ENCODE measurements around the gene ARPIN. TPM values are rescaled to one million over a fixed set of nuclear protein-coding genes. Genes with fewer than 3 reads are reported as not detected.
A peak's percentile ranks its signal among the peaks of the same experiment; 100 is the strongest.

The ARPIN gene
- total RNA-seq, 1 experiment from 2014 or later, result 8.8 TPM

DNA sequence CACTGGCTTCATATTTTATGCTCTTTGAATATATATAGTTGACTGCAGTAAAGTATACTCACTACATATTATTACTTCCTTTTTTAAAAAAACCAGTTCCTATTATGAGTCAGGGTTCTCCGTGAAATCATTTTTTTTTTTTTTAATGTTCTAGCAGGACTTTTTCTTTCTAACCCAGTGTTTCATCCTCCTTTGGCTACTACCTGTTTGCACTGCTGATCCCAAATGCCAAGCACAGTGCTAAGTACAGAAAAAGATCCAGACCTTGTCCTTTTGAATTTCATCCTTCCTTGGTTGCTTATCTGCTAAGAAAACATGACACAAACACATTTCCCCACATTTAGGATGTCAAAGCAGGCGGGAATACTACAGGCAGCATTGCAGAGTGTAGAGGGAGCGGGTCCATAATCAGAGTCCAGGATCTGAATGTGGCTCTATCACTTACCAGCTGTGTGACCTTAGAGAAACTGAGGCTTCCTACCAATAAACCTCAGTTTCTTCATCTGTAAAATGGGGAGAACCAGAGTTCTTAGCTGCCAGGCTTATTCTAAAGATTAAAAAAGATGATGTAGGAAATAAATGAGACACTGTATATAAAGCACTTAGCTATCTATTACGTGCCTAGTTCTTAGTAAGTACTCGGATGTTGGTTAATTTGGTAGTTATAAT lies 60.9 kb downstream of the ARPIN start:
- Histone ChIP-seq H3K4me2 (ENCODE audit: low read length) (peak overlapping the region; percentile 42), H3K27me3 (ENCODE audit: insufficient read depth, low read length) (no peaks in the 10 kb centered on the region), H3K79me2 (ENCODE audit: insufficient read depth, low read length) (peaks cover 3% of the 10 kb centered on the region; the same call in 1 of the 2 replicates), H4K20me1 (ENCODE audit: insufficient read depth) (no peaks in the 10 kb centered on the region), H3K4me1 (ENCODE audit: control insufficient read depth in 1 of 2, insufficient read depth in 2 of 2, low read length in 2 of 2) (peaks cover 28 to 61% of the 10 kb centered on the region in 2 experiments), H3K4me3 (replicated peaks in 1 of 2; ENCODE audit: low read depth in 1 of 2, low read length in 2 of 2) (no peak overlapping the region; a peak in 1 of 4 replicates), H3K9me2 (ENCODE audit: insufficient read depth) (no peaks in the 10 kb centered on the region), H3K9me3 (ENCODE audit: control insufficient read depth in 1 of 2, insufficient read depth in 1 of 2, low read depth in 1 of 2, low read length in 2 of 2) (no peaks in the 10 kb centered on the region), H3K27ac (ENCODE audit: low read depth, low read length) (peak overlapping the region; percentile 29; the same call in 1 of the 2 replicates), H3K36me3 (ENCODE audit: control insufficient read depth in 1 of 2, insufficient read depth in 2 of 2, low read length in 2 of 2) (peaks cover 0 to 8% of the 10 kb centered on the region in 2 experiments; a peak in 2 of 4 replicates), H2AFZ (ENCODE audit: low read depth, low read length, poor library complexity, severe bottlenecking) (no peak overlapping the region), H3K9ac (ENCODE audit: low read length) (peak overlapping the region; percentile 26)
- no peak for DNase-seq (ENCODE audit: low read depth, low spot score)
- intact Hi-C loops (cut with micrococcal nuclease), result no loop called here
- ATAC-seq, result no peak
- ChIA-PET RAD21 (ENCODE audit: low non-redundant PET in 1 of 2, low total read pairs in 2 of 2, uncharacterized antibody in 2 of 2, unreplicated experiment in 2 of 2) (no interaction called here), CTCF (interaction anchor here (0.7 to 1.2 kb wide), 2 partner anchors 23 to 112 kb away, joined by 3 read pairs; no protein-coding TSS in a partner anchor), POLR2A (no interaction called here)
- no TSS peak for BruUV-seq (replicated peaks)
- TF ChIP-seq POLR2A (IDR thresholded peaks at IDR 0.05; ENCODE audit: borderline replicate concordance, extremely low read depth, insufficient read depth, insufficient read length), result no peak
- TF ChIP-seq YY1 (IDR thresholded peaks at IDR 0.05; ENCODE audit: extremely low read depth, insufficient replicate concordance, low read depth, low read length), result no peak
- TF ChIP-seq EZH2 (IDR thresholded peaks at IDR 0.05), result no peak
- no peak for TF ChIP-seq RAD21 (IDR thresholded peaks at IDR 0.05; ENCODE audit: low read depth)
- no peak for TF ChIP-seq POLR2AphosphoS5 (IDR thresholded peaks at IDR 0.05; ENCODE audit: low read depth, low read length)
- no peak for TF ChIP-seq ELF1 (IDR thresholded peaks at IDR 0.05; ENCODE audit: borderline replicate concordance, low read depth)
- TF ChIP-seq JUND (IDR thresholded peaks at IDR 0.05), result no peak
- no peak for TF ChIP-seq SIN3A (IDR thresholded peaks at IDR 0.05; ENCODE audit: low read depth)
- TF ChIP-seq FOSL1 (IDR thresholded peaks at IDR 0.05; ENCODE audit: low read depth), result no peak
- no peak for TF ChIP-seq SP1 (IDR thresholded peaks at IDR 0.05; ENCODE audit: low read depth)

DNA sequence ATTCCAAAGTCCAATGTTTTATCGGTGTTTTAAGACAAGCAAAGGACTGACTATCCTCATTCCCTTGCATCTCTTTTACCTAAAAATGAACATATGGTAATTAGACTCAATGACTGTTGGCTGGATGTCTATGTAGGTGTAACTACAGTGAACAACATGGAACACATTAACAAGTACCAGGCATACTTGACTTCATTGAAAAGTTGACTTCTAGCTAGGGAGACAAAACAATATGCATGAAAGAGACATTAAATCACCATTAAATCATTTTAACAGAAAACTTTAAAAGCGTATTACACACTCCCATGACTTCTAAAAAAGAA lies 63.8 kb downstream of the ARPIN start:
- H4K20me1 ChIP-seq (ENCODE audit: insufficient read depth), result no peaks in the 10 kb centered on the region
- peak overlapping the region; percentile 59 for H3K4me2 ChIP-seq (ENCODE audit: low read length)
- no peaks in the 10 kb centered on the region for H3K9me3 ChIP-seq (ENCODE audit: control insufficient read depth in 1 of 2, insufficient read depth in 1 of 2, low read depth in 1 of 2, low read length in 2 of 2)
- RAD21 ChIA-PET (ENCODE audit: low non-redundant PET in 1 of 2, low total read pairs in 2 of 2, uncharacterized antibody in 2 of 2, unreplicated experiment in 2 of 2), result interaction anchor here in 1 of 2 experiments (0.7 kb wide), 1 partner anchor 436 kb away, joined by 3 read pairs; no protein-coding TSS in a partner anchor
- DNase-seq (ENCODE audit: low read depth, low spot score) (no peak), ATAC-seq (peak; percentile 21)
- H3K4me1 ChIP-seq (ENCODE audit: control insufficient read depth in 1 of 2, insufficient read depth in 2 of 2, low read length in 2 of 2), result peaks cover 45 to 86% of the 10 kb centered on the region in 2 experiments
- H3K79me2 ChIP-seq (ENCODE audit: insufficient read depth, low read length), result peaks cover 3% of the 10 kb centered on the region; the same call in 1 of the 2 replicates
- H3K9ac ChIP-seq (ENCODE audit: low read length), result peak overlapping the region; percentile 49
- no peak overlapping the region for H2AFZ ChIP-seq (ENCODE audit: low read depth, low read length, poor library complexity, severe bottlenecking)
- intact Hi-C loops (cut with micrococcal nuclease), result no loop called here
- CTCF ChIA-PET, result interaction anchor here (0.8 to 2.5 kb wide), 2 partner anchors 10 to 26 kb away, joined by 3 to 9 read pairs; no protein-coding TSS in a partner anchor
- POLR2A ChIA-PET, result no interaction called here
- peak overlapping the region; percentile 8 to 13; a peak in 2 of 4 replicates for H3K4me3 ChIP-seq (replicated peaks in 1 of 2; ENCODE audit: low read depth in 1 of 2, low read length in 2 of 2)
- peaks cover 0 to 8% of the 10 kb centered on the region in 2 experiments; a peak in 2 of 4 replicates for H3K36me3 ChIP-seq (ENCODE audit: control insufficient read depth in 1 of 2, insufficient read depth in 2 of 2, low read length in 2 of 2)
- no TSS peak for BruUV-seq (replicated peaks)
- H3K9me2 ChIP-seq (ENCODE audit: insufficient read depth), result no peaks in the 10 kb centered on the region
- no peaks in the 10 kb centered on the region for H3K27me3 ChIP-seq (ENCODE audit: insufficient read depth, low read length)
- peak overlapping the region; percentile 89 for H3K27ac ChIP-seq (ENCODE audit: low read depth, low read length)
- TF ChIP-seq, protein P1, sequence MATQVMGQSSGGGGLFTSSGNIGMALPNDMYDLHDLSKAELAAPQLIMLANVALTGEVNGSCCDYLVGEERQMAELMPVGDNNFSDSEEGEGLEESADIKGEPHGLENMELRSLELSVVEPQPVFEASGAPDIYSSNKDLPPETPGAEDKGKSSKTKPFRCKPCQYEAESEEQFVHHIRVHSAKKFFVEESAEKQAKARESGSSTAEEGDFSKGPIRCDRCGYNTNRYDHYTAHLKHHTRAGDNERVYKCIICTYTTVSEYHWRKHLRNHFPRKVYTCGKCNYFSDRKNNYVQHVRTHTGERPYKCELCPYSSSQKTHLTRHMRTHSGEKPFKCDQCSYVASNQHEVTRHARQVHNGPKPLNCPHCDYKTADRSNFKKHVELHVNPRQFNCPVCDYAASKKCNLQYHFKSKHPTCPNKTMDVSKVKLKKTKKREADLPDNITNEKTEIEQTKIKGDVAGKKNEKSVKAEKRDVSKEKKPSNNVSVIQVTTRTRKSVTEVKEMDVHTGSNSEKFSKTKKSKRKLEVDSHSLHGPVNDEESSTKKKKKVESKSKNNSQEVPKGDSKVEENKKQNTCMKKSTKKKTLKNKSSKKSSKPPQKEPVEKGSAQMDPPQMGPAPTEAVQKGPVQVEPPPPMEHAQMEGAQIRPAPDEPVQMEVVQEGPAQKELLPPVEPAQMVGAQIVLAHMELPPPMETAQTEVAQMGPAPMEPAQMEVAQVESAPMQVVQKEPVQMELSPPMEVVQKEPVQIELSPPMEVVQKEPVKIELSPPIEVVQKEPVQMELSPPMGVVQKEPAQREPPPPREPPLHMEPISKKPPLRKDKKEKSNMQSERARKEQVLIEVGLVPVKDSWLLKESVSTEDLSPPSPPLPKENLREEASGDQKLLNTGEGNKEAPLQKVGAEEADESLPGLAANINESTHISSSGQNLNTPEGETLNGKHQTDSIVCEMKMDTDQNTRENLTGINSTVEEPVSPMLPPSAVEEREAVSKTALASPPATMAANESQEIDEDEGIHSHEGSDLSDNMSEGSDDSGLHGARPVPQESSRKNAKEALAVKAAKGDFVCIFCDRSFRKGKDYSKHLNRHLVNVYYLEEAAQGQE (IDR thresholded peaks at IDR 0.05; ENCODE audit: low read depth), result no peak
- TF ChIP-seq FOSL1 (IDR thresholded peaks at IDR 0.05; ENCODE audit: low read depth), result no peak
- no peak for TF ChIP-seq EZH2phosphoT487 (IDR thresholded peaks at IDR 0.05; ENCODE audit: borderline replicate concordance)
- TF ChIP-seq RAD21 (IDR thresholded peaks at IDR 0.05; ENCODE audit: low read depth), result no peak
- TF ChIP-seq, protein P2, sequence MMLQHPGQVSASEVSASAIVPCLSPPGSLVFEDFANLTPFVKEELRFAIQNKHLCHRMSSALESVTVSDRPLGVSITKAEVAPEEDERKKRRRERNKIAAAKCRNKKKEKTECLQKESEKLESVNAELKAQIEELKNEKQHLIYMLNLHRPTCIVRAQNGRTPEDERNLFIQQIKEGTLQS (IDR thresholded peaks at IDR 0.05), result no peak
- no peak for TF ChIP-seq SIN3A (IDR thresholded peaks at IDR 0.05; ENCODE audit: low read depth)
- TF ChIP-seq SRF (IDR thresholded peaks at IDR 0.05; ENCODE audit: low read depth), result no peak
- no peak for TF ChIP-seq ZFX (IDR thresholded peaks at IDR 0.05)
- TF ChIP-seq ZNF274 (IDR thresholded peaks at IDR 0.05; ENCODE audit: low read depth, low read length), result no peak
- TF ChIP-seq POLR2AphosphoS5 (IDR thresholded peaks at IDR 0.05; ENCODE audit: low read depth, low read length), result no peak
